ENCODE measurements around the gene ICA1. TPM values are rescaled to one million over a fixed set of nuclear protein-coding genes. Genes with fewer than 3 reads are reported as not detected.

Gene ICA1
- total RNA-seq, 1 donor from 2014 or later = 10.5 TPM

DNA sequence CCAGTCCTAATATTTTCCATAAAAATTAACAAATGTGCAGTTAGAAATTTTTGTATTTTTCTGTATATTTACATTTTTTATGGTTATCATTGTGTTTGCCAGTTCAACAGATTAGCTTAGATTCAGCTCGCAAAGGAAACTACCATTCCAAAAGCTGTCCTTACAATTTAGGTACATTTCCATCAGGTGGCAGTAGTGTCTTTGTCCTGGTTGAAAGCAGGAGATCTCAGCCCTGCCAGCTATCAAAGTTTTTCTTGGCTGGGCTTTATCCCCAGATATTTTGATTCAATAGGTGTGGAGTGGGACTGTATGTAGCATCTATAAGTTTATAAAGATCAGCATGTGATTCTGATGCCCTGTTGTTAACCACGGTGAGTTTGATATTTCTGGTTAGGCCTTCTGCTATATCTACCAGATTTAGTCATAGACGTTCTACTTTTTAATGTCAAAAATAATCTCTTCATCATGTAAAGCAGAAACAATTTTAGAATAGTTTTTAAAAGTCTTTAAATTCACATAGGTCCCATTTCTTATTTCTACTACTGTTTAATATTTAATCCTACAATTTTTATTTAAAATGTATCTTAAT, 15.5 kb upstream of the ICA1 start:
- peak; percentile 23 for DNase-seq (ENCODE audit: low read depth)
- no peak for FAIRE-seq
- Histone ChIP-seq H3K4me3 (ENCODE audit: low read depth, low read length) (no peak overlapping the region), H3K27me3 (ENCODE audit: control insufficient read depth, insufficient read depth, low read length) (no peaks in the 10 kb centered on the region), H3K36me3 (ENCODE audit: control insufficient read depth, insufficient read depth, low read length) (no peaks in the 10 kb centered on the region)
- TF ChIP-seq, protein P1, sequence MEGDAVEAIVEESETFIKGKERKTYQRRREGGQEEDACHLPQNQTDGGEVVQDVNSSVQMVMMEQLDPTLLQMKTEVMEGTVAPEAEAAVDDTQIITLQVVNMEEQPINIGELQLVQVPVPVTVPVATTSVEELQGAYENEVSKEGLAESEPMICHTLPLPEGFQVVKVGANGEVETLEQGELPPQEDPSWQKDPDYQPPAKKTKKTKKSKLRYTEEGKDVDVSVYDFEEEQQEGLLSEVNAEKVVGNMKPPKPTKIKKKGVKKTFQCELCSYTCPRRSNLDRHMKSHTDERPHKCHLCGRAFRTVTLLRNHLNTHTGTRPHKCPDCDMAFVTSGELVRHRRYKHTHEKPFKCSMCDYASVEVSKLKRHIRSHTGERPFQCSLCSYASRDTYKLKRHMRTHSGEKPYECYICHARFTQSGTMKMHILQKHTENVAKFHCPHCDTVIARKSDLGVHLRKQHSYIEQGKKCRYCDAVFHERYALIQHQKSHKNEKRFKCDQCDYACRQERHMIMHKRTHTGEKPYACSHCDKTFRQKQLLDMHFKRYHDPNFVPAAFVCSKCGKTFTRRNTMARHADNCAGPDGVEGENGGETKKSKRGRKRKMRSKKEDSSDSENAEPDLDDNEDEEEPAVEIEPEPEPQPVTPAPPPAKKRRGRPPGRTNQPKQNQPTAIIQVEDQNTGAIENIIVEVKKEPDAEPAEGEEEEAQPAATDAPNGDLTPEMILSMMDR (IDR thresholded peaks at IDR 0.05; ENCODE audit: insufficient read depth, low read length, severe bottlenecking) = peak; percentile 36

DNA sequence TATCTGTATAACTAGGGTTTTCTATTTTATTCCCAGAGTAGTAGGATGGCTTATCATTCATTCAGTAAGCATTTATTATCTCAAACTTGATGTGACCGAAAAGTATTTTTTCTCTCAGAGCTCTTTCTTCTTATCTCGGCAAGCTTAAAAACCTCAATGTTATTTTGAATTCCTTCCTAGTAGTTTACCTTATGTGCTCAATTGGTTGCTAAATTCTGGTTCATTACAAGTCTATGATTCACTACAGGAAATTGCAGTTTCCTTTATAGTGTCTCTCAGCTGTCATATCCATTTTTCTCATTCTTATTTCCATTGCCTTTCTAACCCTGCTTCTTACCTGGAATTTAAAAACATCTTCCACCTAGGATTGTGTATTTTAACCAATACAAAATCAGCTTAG, 12.6 kb upstream of the ICA1 start:
- DNase-seq (ENCODE audit: low read depth) = peak; percentile 60
- TF ChIP-seq, protein P1 (IDR thresholded peaks at IDR 0.05; ENCODE audit: insufficient read depth, low read length, severe bottlenecking) = no peak
- H3K36me3 ChIP-seq (ENCODE audit: control insufficient read depth, insufficient read depth, low read length) = no peaks in the 10 kb centered on the region
- no peaks in the 10 kb centered on the region for H3K27me3 ChIP-seq (ENCODE audit: control insufficient read depth, insufficient read depth, low read length)
- H3K4me3 ChIP-seq (ENCODE audit: low read depth, low read length) = no peak overlapping the region
- FAIRE-seq = no peak

DNA sequence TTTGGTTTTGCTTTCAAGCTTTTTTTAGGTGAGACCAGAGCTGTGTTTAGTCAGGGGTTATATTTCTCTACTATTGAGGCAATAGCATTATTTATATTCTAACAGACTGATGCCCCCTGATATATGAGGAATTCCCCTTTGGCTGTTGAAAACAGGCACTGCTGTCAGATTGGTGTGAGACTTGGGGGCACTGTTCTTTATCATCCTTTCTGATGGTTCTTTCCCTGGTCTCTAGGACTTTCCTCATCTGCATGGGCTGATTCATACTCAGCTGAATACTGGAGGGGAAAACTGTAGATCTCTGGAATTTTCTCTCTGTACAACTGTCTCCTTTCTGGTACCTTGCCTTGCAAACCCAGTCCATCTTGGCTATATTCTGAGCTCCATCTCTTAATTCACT, 10.0 kb upstream of the ICA1 start:
- Histone ChIP-seq H3K36me3 (ENCODE audit: control insufficient read depth, insufficient read depth, low read length) (no peaks in the 10 kb centered on the region), H3K4me3 (ENCODE audit: low read depth, low read length) (no peak overlapping the region), H3K27me3 (ENCODE audit: control insufficient read depth, insufficient read depth, low read length) (no peaks in the 10 kb centered on the region)
- TF ChIP-seq, protein P1 (IDR thresholded peaks at IDR 0.05; ENCODE audit: insufficient read depth, low read length, severe bottlenecking) = no peak
- no peak for FAIRE-seq
- DNase-seq (ENCODE audit: low read depth) = no peak

DNA sequence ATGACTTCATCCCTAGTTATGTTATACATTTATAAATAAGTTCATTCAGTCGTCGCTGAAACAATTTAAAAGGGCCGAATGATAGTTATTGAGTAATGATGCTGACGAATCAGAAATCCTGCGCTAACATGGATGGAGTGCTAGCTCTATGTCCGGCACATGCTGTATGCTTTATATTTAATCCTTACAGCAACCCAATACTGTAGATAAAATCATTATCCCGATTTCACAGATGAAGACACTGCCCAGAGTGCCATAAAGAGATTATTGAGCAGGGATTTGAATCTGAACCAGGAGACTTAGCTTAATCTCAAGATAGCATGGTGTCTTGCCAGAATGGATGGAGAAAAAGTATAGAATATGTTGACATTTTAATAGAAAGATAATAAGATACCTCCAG, 1.1 kb upstream of the ICA1 start:
- DNase-seq (ENCODE audit: low read depth) (no peak), FAIRE-seq (no peak)
- TF ChIP-seq, protein P1 (IDR thresholded peaks at IDR 0.05; ENCODE audit: insufficient read depth, low read length, severe bottlenecking) = no peak
- no peaks in the 10 kb centered on the region for H3K36me3 ChIP-seq (ENCODE audit: control insufficient read depth, insufficient read depth, low read length)
- H3K27me3 ChIP-seq (ENCODE audit: control insufficient read depth, insufficient read depth, low read length) = no peaks in the 10 kb centered on the region
- H3K4me3 ChIP-seq (ENCODE audit: low read depth, low read length) = no peak overlapping the region

GRCh38 chr7:8260871-8261694, 884 bp downstream of the ICA1 start:
- DNase-seq (ENCODE audit: low read depth) (peak; percentile 46), FAIRE-seq (no peak)
- Histone ChIP-seq H3K27me3 (ENCODE audit: control insufficient read depth, insufficient read depth, low read length) (no peaks in the 10 kb centered on the region), H3K36me3 (ENCODE audit: control insufficient read depth, insufficient read depth, low read length) (no peaks in the 10 kb centered on the region), H3K4me3 (ENCODE audit: low read depth, low read length) (peak overlapping the region; percentile 80)
- TF ChIP-seq, protein P1 (IDR thresholded peaks at IDR 0.05; ENCODE audit: insufficient read depth, low read length, severe bottlenecking) = no peak
